ENCODE results near the gene ACBD4.

GRCh38 chr17:45113424-45113754 lies 22.1 kb upstream of the ACBD4 start:
- TF ChIP-seq POLR2AphosphoS5 (IDR thresholded peaks at IDR 0.05; ENCODE audit: low read depth) = no peak
- no peak for TF ChIP-seq CTCF (IDR thresholded peaks at IDR 0.05; ENCODE audit: insufficient read depth, low read length)
- TF ChIP-seq, protein P1, sequence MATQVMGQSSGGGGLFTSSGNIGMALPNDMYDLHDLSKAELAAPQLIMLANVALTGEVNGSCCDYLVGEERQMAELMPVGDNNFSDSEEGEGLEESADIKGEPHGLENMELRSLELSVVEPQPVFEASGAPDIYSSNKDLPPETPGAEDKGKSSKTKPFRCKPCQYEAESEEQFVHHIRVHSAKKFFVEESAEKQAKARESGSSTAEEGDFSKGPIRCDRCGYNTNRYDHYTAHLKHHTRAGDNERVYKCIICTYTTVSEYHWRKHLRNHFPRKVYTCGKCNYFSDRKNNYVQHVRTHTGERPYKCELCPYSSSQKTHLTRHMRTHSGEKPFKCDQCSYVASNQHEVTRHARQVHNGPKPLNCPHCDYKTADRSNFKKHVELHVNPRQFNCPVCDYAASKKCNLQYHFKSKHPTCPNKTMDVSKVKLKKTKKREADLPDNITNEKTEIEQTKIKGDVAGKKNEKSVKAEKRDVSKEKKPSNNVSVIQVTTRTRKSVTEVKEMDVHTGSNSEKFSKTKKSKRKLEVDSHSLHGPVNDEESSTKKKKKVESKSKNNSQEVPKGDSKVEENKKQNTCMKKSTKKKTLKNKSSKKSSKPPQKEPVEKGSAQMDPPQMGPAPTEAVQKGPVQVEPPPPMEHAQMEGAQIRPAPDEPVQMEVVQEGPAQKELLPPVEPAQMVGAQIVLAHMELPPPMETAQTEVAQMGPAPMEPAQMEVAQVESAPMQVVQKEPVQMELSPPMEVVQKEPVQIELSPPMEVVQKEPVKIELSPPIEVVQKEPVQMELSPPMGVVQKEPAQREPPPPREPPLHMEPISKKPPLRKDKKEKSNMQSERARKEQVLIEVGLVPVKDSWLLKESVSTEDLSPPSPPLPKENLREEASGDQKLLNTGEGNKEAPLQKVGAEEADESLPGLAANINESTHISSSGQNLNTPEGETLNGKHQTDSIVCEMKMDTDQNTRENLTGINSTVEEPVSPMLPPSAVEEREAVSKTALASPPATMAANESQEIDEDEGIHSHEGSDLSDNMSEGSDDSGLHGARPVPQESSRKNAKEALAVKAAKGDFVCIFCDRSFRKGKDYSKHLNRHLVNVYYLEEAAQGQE (IDR thresholded peaks at IDR 0.05; ENCODE audit: insufficient replicate concordance, low read depth) = no peak
